ENCODE data around the gene SAMD14.

DNA sequence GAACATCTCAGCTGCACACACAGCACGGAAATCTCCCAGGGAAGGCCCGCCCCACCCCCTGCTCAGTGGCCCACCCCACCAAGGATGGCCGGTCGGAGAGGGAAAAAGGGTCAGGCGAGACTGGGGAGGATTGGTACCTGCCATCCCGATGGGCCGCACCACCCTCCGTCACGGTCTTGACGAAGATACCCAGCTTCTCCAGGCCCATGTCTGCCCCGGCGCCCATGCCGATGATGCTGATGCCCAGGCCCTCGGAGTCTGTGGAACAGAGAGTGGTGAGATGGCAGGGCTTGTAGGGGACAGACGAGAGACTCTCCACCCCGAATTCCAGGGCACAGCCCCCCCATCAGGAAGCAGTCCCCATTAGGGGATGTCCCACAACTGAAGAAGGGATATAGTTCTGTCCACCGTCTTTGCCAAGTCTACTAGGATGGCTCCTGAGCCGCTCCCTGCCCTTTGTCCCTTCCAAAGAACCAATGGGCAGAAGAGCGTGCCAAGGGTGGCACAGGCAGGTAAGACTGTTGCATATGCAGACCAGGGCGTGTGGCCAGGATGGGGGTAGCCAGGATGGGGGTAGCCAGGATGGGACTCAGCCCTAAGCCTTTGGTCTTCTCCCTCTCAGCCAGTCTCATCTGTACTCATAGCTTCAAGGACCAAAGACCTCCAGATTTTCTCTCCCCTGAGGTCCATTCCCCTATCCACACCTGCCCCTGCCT, 13.7 kb upstream of the SAMD14 start:
- TF ChIP-seq, protein P1, sequence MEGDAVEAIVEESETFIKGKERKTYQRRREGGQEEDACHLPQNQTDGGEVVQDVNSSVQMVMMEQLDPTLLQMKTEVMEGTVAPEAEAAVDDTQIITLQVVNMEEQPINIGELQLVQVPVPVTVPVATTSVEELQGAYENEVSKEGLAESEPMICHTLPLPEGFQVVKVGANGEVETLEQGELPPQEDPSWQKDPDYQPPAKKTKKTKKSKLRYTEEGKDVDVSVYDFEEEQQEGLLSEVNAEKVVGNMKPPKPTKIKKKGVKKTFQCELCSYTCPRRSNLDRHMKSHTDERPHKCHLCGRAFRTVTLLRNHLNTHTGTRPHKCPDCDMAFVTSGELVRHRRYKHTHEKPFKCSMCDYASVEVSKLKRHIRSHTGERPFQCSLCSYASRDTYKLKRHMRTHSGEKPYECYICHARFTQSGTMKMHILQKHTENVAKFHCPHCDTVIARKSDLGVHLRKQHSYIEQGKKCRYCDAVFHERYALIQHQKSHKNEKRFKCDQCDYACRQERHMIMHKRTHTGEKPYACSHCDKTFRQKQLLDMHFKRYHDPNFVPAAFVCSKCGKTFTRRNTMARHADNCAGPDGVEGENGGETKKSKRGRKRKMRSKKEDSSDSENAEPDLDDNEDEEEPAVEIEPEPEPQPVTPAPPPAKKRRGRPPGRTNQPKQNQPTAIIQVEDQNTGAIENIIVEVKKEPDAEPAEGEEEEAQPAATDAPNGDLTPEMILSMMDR (IDR thresholded peaks at IDR 0.05), result no peak
- TF ChIP-seq EZH2 (IDR thresholded peaks at IDR 0.05) (no peak), EZH2phosphoT487 (IDR thresholded peaks at IDR 0.05) (no peak)
